WI38 (cell line): ENCODE data around the gene RNF145.
"Not testable (repeated sequence)": the region's sequence is repeated elsewhere in the genome, so short reads cannot be mapped to it uniquely, and the experiment has no call there.

Experiments used
- H3K4me3 ChIP-seq: 2 replicates; pipeline ENCODE4 v1.5.1; 2011; ENCODE audit warnings: low read depth, mild to moderate bottlenecking, control low read depth, low read length
- CTCF ChIP-seq: IDR thresholded peaks from 2 replicates; pipeline ENCODE4 v1.5.1; 2012; ENCODE audit warnings: low read depth, mild to moderate bottlenecking, control low read depth, low read length

RNF145 gene

GRCh38 chr5:159155960-159156359 lies 53.4 kb downstream of the RNF145 start:
- no peak for TF ChIP-seq CTCF
- no peak overlapping the region for H3K4me3 ChIP-seq

- H3K4me3 ChIP-seq: no peak overlapping the region
- no peak for TF ChIP-seq CTCF
Measured at GRCh38 chr5:159152876-159153275, 56.5 kb downstream of the RNF145 start.

- no peak for TF ChIP-seq CTCF
- no peak overlapping the region for H3K4me3 ChIP-seq
Measured at GRCh38 chr5:159149085-159149484, 60.3 kb downstream of the RNF145 start.

GRCh38 chr5:159147976-159148375 lies 61.4 kb downstream of the RNF145 start:
- TF ChIP-seq CTCF: no peak
- no peak overlapping the region for H3K4me3 ChIP-seq

- no peak overlapping the region for H3K4me3 ChIP-seq
- no peak for TF ChIP-seq CTCF
Measured at GRCh38 chr5:159146839-159147238, 62.5 kb downstream of the RNF145 start.

GRCh38 chr5:159145160-159145559 lies 64.2 kb downstream of the RNF145 start:
- not testable (repeated sequence) for H3K4me3 ChIP-seq

- no peak for TF ChIP-seq CTCF
Measured at GRCh38 chr5:159139802-159140201, 69.6 kb downstream of the RNF145 start.

GRCh38 chr5:159135896-159136531 lies 73.3 kb downstream of the RNF145 start:
- H3K4me3 ChIP-seq: no peak overlapping the region
- no peak for TF ChIP-seq CTCF

More at GRCh38 chr5:159139802-159140201, 69.6 kb downstream of the RNF145 start:
- H3K4me3 ChIP-seq: no peak overlapping the region
